ENCODE measurements around the gene DISC1.
"Not testable (repeated sequence)": the region's sequence is repeated elsewhere in the genome, so short reads cannot be mapped to it uniquely, and the experiment has no call there.

The DISC1 gene

DNA sequence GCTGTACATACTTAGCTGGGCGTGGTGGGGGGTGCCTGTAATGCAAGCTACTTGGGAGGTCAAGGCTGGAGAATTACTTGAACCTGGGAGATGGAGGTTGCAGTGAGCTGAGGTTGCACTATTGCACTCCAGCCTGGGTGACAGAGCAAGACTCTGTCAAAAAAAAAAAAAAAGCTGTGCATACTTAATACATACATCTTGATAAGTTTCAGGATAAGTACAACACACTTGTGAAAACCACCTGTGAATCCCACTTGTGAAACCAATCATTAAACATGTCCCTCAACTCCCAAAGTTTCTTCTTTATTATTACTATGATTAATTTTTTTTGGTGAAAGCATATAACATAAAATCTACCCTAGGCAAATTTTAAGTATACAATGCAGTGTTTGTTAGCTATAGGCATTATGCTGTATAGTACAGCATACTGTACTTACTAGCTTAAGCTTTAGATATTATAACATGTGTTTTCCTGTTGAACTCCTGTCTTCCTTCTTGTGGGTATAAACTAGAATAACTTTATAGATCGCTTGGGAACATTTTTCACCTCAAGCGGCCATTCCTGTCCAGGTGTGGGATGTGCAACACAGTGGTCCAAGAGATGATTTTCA is 41.4 kb downstream of the DISC1 start:
- no peaks in the 10 kb centered on the region for H3K27me3 ChIP-seq (ENCODE audit: insufficient read depth, low read length)
- H3K4me3 ChIP-seq (ENCODE audit: low read depth, low read length, poor library complexity, severe bottlenecking), result no peak overlapping the region
- no peaks in the 10 kb centered on the region for H4K20me1 ChIP-seq (ENCODE audit: insufficient read depth, low read length)
- no peaks in the 10 kb centered on the region for H3F3A ChIP-seq (ENCODE audit: insufficient read depth, low read length)
- H3K4me1 ChIP-seq (ENCODE audit: insufficient read depth, low read length, severe bottlenecking), result no peaks in the 10 kb centered on the region
- no peak for TF ChIP-seq CTCF (IDR thresholded peaks at IDR 0.05; ENCODE audit: low read length)
- TF ChIP-seq EZH2 (IDR thresholded peaks at IDR 0.05; ENCODE audit: borderline replicate concordance, low read length), result no peak
- no peaks in the 10 kb centered on the region for H3K36me3 ChIP-seq (ENCODE audit: insufficient read depth, low read length)
- H3K9me2 ChIP-seq (ENCODE audit: low read depth, low read length), result no peaks in the 10 kb centered on the region
- H3K27ac ChIP-seq (ENCODE audit: low read depth, low read length, poor library complexity, severe bottlenecking), result no peak overlapping the region
- no peak overlapping the region for H2AFZ ChIP-seq (ENCODE audit: low read length)
- no peak overlapping the region for H3K9ac ChIP-seq (ENCODE audit: low read length)
- H3K79me2 ChIP-seq (ENCODE audit: insufficient read depth, low read length), result no peaks in the 10 kb centered on the region
- peaks cover 6% of the 10 kb centered on the region; the same call in 1 of the 2 replicates for H3K9me3 ChIP-seq (ENCODE audit: low read length)
- no peak overlapping the region for H3K4me2 ChIP-seq (ENCODE audit: low read length)

DNA sequence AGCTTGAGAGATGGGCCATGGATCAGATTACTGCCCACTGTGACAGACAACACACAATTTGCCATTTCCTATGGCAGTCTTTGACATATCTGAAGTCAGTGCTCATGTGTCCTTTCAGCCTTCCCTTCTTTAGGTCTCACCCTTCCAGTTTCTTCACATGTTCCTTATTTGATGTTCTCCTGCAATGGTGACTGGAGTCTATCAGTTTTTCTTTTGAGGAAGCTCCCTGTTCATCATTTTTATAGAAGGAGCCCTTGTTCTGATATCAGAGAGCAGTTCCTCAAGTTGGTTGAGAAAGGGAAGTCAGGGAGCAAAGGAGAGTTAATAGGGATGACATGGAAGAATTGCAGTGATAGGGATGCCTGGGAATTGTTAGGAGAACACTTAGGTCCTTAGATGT is 42.2 kb downstream of the DISC1 start:
- Histone ChIP-seq H3K4me2 (ENCODE audit: low read length) (no peak overlapping the region), H3F3A (ENCODE audit: insufficient read depth, low read length) (no peaks in the 10 kb centered on the region), H4K20me1 (ENCODE audit: insufficient read depth, low read length) (no peaks in the 10 kb centered on the region), H3K36me3 (ENCODE audit: insufficient read depth, low read length) (no peaks in the 10 kb centered on the region), H3K9ac (ENCODE audit: low read length) (no peak overlapping the region), H3K79me2 (ENCODE audit: insufficient read depth, low read length) (no peaks in the 10 kb centered on the region), H3K27ac (ENCODE audit: low read depth, low read length, poor library complexity, severe bottlenecking) (no peak overlapping the region), H3K27me3 (ENCODE audit: insufficient read depth, low read length) (no peaks in the 10 kb centered on the region), H3K4me3 (ENCODE audit: low read depth, low read length, poor library complexity, severe bottlenecking) (no peak overlapping the region), H2AFZ (ENCODE audit: low read length) (no peak overlapping the region), H3K9me3 (ENCODE audit: low read length) (peaks cover 6% of the 10 kb centered on the region; the same call in 1 of the 2 replicates), H3K4me1 (ENCODE audit: insufficient read depth, low read length, severe bottlenecking) (no peaks in the 10 kb centered on the region), H3K9me2 (ENCODE audit: low read depth, low read length) (no peaks in the 10 kb centered on the region)
- TF ChIP-seq CTCF (IDR thresholded peaks at IDR 0.05; ENCODE audit: low read length), result no peak
- no peak for TF ChIP-seq EZH2 (IDR thresholded peaks at IDR 0.05; ENCODE audit: borderline replicate concordance, low read length)

DNA sequence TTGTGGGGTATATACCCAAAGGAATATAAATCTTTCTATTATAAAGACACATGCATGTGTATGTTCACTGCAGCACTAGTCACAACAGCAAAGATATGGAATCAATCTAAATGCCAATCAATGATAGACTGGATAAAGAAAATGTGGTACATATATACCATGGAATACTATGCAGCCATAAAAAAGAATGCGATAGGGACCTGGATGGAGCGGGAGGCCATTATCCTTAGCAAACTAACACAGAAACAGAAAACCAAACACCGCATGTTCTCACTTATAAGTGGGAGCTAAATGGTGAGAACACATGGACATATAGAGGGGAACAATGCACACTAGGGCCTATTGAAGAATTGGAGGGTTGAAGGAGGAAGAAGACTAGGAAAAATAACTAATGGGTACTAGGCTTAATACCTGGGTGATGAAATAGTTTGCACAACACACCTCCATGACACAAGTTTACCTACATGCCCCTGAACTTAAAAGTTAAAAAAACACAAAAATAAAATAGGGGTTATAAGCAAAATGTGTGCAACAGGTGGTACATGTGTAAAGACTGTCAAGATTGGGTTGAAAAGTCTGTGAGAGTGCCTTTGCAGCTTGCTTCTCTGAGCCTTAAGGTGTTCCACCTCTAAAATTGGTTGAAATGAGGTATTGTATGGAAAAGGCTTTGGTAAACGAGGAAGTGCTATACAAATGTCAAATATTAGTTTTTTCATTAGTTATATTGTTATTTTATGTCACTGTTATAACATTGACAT is 43.5 kb downstream of the DISC1 start:
- H3K9me3 ChIP-seq (ENCODE audit: low read length); H2AFZ ChIP-seq (ENCODE audit: low read length); H3K79me2 ChIP-seq (ENCODE audit: insufficient read depth, low read length); H4K20me1 ChIP-seq (ENCODE audit: insufficient read depth, low read length); H3K9me2 ChIP-seq (ENCODE audit: low read depth, low read length); H3K4me2 ChIP-seq (ENCODE audit: low read length); H3F3A ChIP-seq (ENCODE audit: insufficient read depth, low read length); H3K4me3 ChIP-seq (ENCODE audit: low read depth, low read length, poor library complexity, severe bottlenecking); H3K27ac ChIP-seq (ENCODE audit: low read depth, low read length, poor library complexity, severe bottlenecking); H3K36me3 ChIP-seq (ENCODE audit: insufficient read depth, low read length); H3K27me3 ChIP-seq (ENCODE audit: insufficient read depth, low read length); H3K4me1 ChIP-seq (ENCODE audit: insufficient read depth, low read length, severe bottlenecking); H3K9ac ChIP-seq (ENCODE audit: low read length): not testable (repeated sequence)

Measured in OCI-LY1 (cell line).